Neural progenitor cell (in vitro differentiated cells): ENCODE measurements around the gene SLIT2.

ENCODE experiments used
- CTCF ChIP-seq: fragments of 200-600 bp; sonication (generic); IDR thresholded peaks from 2 replicates; pipeline ENCODE4 v1.5.1; 2017; ENCODE audit warnings: antibody characterized with exemption, mild to moderate bottlenecking
- EZH2 ChIP-seq: fragments of 200-600 bp; sonication (generic); IDR thresholded peaks from 2 replicates; pipeline ENCODE4 v1.6.1; 2017; ENCODE audit warnings: antibody characterized with exemption, mild to moderate bottlenecking, moderate library complexity
- EZH2phosphoT487 ChIP-seq: fragments of 200-600 bp; sonication (generic); IDR thresholded peaks from 2 replicates; pipeline ENCODE4 v1.6.1; 2017; ENCODE audit warnings: antibody characterized with exemption

GRCh38 chr4:20289782-20290181 is 38.1 kb downstream of the SLIT2 start:
- TF ChIP-seq EZH2 (no peak), CTCF (no peak), EZH2phosphoT487 (no peak)
